OCI-LY7 (cell line): ENCODE data around the gene SLC25A26.

ENCODE experiments used
- EZH2phosphoT487 ChIP-seq: fragments of 200-600 bp; sonication (generic); IDR thresholded peaks from 2 replicates; pipeline ENCODE4 v1.6.1; 2018; ENCODE audit warnings: low read depth, borderline replicate concordance, mild to moderate bottlenecking, mixed run types, antibody characterized with exemption, low read length, moderate library complexity, mixed read lengths
- TF ChIP-seq, protein P1 (sequence below): fragments of 200-600 bp; sonication (generic); conservative IDR thresholded peaks from 2 replicates; pipeline ENCODE4 v1.5.1; 2014; ENCODE audit warnings: mild to moderate bottlenecking, antibody characterized with exemption, low read length, moderate library complexity, mixed read lengths

DNA sequence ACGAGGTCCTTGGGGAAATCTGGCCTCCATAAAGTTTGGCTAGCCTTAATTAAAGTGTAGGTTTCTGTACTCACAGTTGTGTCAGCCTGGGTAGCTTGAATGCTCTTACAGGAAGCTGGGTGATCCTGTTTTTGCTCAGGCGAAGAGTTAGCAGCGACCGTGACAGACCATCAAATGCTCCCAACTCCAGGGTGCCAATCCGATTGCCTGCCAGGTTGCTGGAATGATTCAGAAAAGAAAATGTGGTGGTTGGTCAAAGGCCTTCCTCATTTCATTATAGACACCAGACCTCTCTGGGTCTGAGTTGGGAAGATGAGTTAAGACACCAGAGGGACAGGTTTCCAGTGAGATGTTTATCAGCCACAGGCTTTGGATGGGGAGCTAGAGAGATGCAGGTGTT, 194.0 kb downstream of the SLC25A26 start:
- TF ChIP-seq, protein P1, sequence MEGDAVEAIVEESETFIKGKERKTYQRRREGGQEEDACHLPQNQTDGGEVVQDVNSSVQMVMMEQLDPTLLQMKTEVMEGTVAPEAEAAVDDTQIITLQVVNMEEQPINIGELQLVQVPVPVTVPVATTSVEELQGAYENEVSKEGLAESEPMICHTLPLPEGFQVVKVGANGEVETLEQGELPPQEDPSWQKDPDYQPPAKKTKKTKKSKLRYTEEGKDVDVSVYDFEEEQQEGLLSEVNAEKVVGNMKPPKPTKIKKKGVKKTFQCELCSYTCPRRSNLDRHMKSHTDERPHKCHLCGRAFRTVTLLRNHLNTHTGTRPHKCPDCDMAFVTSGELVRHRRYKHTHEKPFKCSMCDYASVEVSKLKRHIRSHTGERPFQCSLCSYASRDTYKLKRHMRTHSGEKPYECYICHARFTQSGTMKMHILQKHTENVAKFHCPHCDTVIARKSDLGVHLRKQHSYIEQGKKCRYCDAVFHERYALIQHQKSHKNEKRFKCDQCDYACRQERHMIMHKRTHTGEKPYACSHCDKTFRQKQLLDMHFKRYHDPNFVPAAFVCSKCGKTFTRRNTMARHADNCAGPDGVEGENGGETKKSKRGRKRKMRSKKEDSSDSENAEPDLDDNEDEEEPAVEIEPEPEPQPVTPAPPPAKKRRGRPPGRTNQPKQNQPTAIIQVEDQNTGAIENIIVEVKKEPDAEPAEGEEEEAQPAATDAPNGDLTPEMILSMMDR: no peak
- no peak for TF ChIP-seq EZH2phosphoT487
